Keratinocyte (primary cell): ENCODE measurements around the gene ERI3. TPM values are rescaled to one million over a fixed set of nuclear protein-coding genes. Genes with fewer than 3 reads are reported as not detected.

ENCODE experiments used
- DNase-seq: peaks from one replicate; pipeline ENCODE4 v3.0.0-alpha.2; 2011; ENCODE audit warnings: low read depth, missing footprints, low spot score
- FAIRE-seq: peaks from 2 replicates; lab custom pipeline; 2011; peaks lifted over from hg19 to GRCh38; lab: Jason Lieb, UNC
- H2AFZ ChIP-seq: 2 replicates; pipeline ENCODE4 v1.6.0; 2012; ENCODE audit warnings: low read length, control low read depth, inconsistent platforms; ENCODE audit not compliant: control insufficient read depth
- H3K27ac ChIP-seq: 2 replicates; pipeline ENCODE4 v1.5.1; 2011; ENCODE audit warnings: low read length; ENCODE audit not compliant: control insufficient read depth, insufficient read depth
- H3K27me3 ChIP-seq: 3 replicates; pipeline ENCODE4 v1.6.0; 2011; ENCODE audit warnings: low read length; ENCODE audit not compliant: control insufficient read depth, insufficient read depth; ENCODE audit errors: extremely low read depth
- H3K36me3 ChIP-seq, 2 experiments: 2 replicates in 1 of 2; 3 replicates in 1 of 2; pipeline ENCODE4 v1.5.1; 2011; ENCODE audit warnings: low read length in 2 of 2, mild to moderate bottlenecking in 1 of 2; ENCODE audit not compliant: control insufficient read depth in 2 of 2, insufficient read depth in 2 of 2; ENCODE audit errors: extremely low read depth in 1 of 2
- H3K4me1 ChIP-seq: 3 replicates; pipeline ENCODE4 v1.5.1; 2011; ENCODE audit warnings: low read length; ENCODE audit not compliant: control insufficient read depth, insufficient read depth; ENCODE audit errors: extremely low read depth
- H3K4me2 ChIP-seq: 3 replicates; pipeline ENCODE4 v1.6.0; 2011; ENCODE audit warnings: low read depth, low read length; ENCODE audit not compliant: control insufficient read depth, insufficient read depth; ENCODE audit errors: extremely low read depth
- H3K4me3 ChIP-seq, 3 experiments: fragments of 200-600 bp in 1 of 3; sonication (generic) in 1 of 3; 2 replicates in 2 of 3; 3 replicates in 1 of 3; pipeline ENCODE4 v1.5.1; 2011 to 2016; ENCODE audit warnings: low read length in 3 of 3, mild to moderate bottlenecking in 3 of 3, control low read depth in 2 of 3, inconsistent platforms in 1 of 3, low read depth in 1 of 3, mixed read lengths in 1 of 3, mixed run types in 1 of 3, moderate library complexity in 1 of 3; ENCODE audit not compliant: control insufficient read depth in 2 of 3, insufficient read depth in 2 of 3; ENCODE audit errors: extremely low read depth in 1 of 3
- H3K79me2 ChIP-seq: 2 replicates; pipeline ENCODE4 v1.6.0; 2012; ENCODE audit warnings: low read length; ENCODE audit not compliant: control insufficient read depth, insufficient read depth
- H3K9ac ChIP-seq: 3 replicates; pipeline ENCODE4 v1.6.0; 2011; ENCODE audit warnings: low read length; ENCODE audit not compliant: control insufficient read depth, insufficient read depth; ENCODE audit errors: extremely low read depth
- H3K9me1 ChIP-seq: 3 replicates; pipeline ENCODE4 v1.6.0; 2011; ENCODE audit warnings: low read length; ENCODE audit not compliant: control insufficient read depth, insufficient read depth; ENCODE audit errors: extremely low read depth
- H3K9me3 ChIP-seq: 2 replicates; pipeline ENCODE4 v1.5.1; 2012; ENCODE audit warnings: low read depth, low read length; ENCODE audit not compliant: control insufficient read depth
- H4K20me1 ChIP-seq: 3 replicates; pipeline ENCODE4 v1.6.0; 2011; ENCODE audit warnings: low read length; ENCODE audit not compliant: control insufficient read depth, insufficient read depth; ENCODE audit errors: extremely low read depth
- CTCF ChIP-seq, 3 experiments: IDR thresholded peaks in 1 of 3; conservative IDR thresholded peaks in 1 of 3; optimal IDR thresholded peaks in 1 of 3; 2 replicates in 2 of 3; 3 replicates in 1 of 3; pipeline versions ENCODE3 to v1.5.1; 2011; ENCODE audit warnings: low read length in 3 of 3, mild to moderate bottlenecking in 3 of 3, moderate library complexity in 2 of 3, control low read depth in 1 of 3, inconsistent platforms in 1 of 3; ENCODE audit not compliant: insufficient read depth in 2 of 3; ENCODE audit errors: extremely low read depth in 1 of 3
- EZH2 ChIP-seq: IDR thresholded peaks from one replicate; pipeline ENCODE4 v1.6.1; 2012; ENCODE audit warnings: inconsistent platforms, mild to moderate bottlenecking, low read length, moderate library complexity
- dilution Hi-C: fragments of 300-500 bp; cut with MboI; formaldehyde crosslinking; loops from one replicate; pipeline ENCODE4 v1.7.0; 2020; ENCODE audit warnings: low sequenced_read_pairs; ENCODE audit not compliant: extremely low pct_ligation_motif_present
- polyA plus RNA-seq, 5 experiments: library from polyadenylated mRNA; depleted of rRNA in 3 of 5; stranded (reverse) in 3 of 5; stranded (forward) in 1 of 5; unstranded in 1 of 5; fragments of >200 nt; gene quantifications; 1 replicate in 1 of 5; 2 replicates in 3 of 5; 3 replicates in 1 of 5; pipeline versions ENCODE4 v1.2.1 to v1.2.3, GENCODE V29; 2011 to 2012; ENCODE audit warnings: missing spikeins in 2 of 5, low read depth in 1 of 5, low replicate concordance in 1 of 5

The ERI3 gene
- polyA plus RNA-seq, 1 donor (not counting 4 experiments of a cell fraction or from before 2014, with no cell fraction given): 43.7 TPM

- dilution Hi-C loops: no loop called here
- no peak for DNase-seq
- no peak for FAIRE-seq
- Histone ChIP-seq H4K20me1 (no peaks in the 10 kb centered on the region), H3K9ac (no peak overlapping the region), H3K79me2 (peaks cover 30% of the 10 kb centered on the region), H2AFZ (no peak overlapping the region), H3K27ac (no peak overlapping the region), H3K9me3 (no peaks in the 10 kb centered on the region), H3K9me1 (peaks cover 7% of the 10 kb centered on the region), H3K4me1 (no peaks in the 10 kb centered on the region), H3K27me3 (no peaks in the 10 kb centered on the region), H3K36me3 (no peaks in the 10 kb centered on the region), H3K4me2 (no peak overlapping the region), H3K4me3 (no peak overlapping the region)
- no peak for TF ChIP-seq CTCF (optimal IDR thresholded peaks at IDR 0.05 in 1 of 3, IDR thresholded peaks at IDR 0.05 in 1 of 3, conservative IDR thresholded peaks at IDR 0.05 in 1 of 3; ENCODE audit: extremely low read depth in 1 of 3, insufficient read depth in 2 of 3, low read length in 3 of 3)
- no peak for TF ChIP-seq EZH2
Measured at GRCh38 chr1:44347280-44347679, 7.8 kb downstream of the ERI3 start.

GRCh38 chr1:44346878-44347277 is 8.2 kb downstream of the ERI3 start:
- TF ChIP-seq EZH2: no peak
- no peak for TF ChIP-seq CTCF (optimal IDR thresholded peaks at IDR 0.05 in 1 of 3, IDR thresholded peaks at IDR 0.05 in 1 of 3, conservative IDR thresholded peaks at IDR 0.05 in 1 of 3; ENCODE audit: extremely low read depth in 1 of 3, insufficient read depth in 2 of 3, low read length in 3 of 3)
- no peak overlapping the region for H3K4me2 ChIP-seq
- peaks cover 7% of the 10 kb centered on the region for H3K9me1 ChIP-seq
- FAIRE-seq (no peak), DNase-seq (no peak)
- H4K20me1 ChIP-seq: no peaks in the 10 kb centered on the region
- no peak overlapping the region for H3K4me3 ChIP-seq
- no peaks in the 10 kb centered on the region for H3K27me3 ChIP-seq
- no peak overlapping the region for H3K9ac ChIP-seq
- H3K79me2 ChIP-seq: peaks cover 27% of the 10 kb centered on the region
- H3K9me3 ChIP-seq: no peaks in the 10 kb centered on the region
- dilution Hi-C loops: no loop called here
- no peaks in the 10 kb centered on the region for H3K4me1 ChIP-seq
- H2AFZ ChIP-seq: no peak overlapping the region
- H3K27ac ChIP-seq: no peak overlapping the region
- no peaks in the 10 kb centered on the region for H3K36me3 ChIP-seq
